Mesodermal cell (in vitro differentiated cells): ENCODE measurements around the gene PPID. TPM values are rescaled to one million over a fixed set of nuclear protein-coding genes. Genes with fewer than 3 reads are reported as not detected.

Experiments used
- H3K27ac ChIP-seq: 2 replicates; pipeline ENCODE4 v1.7.0; 2013; ENCODE audit warnings: mild to moderate bottlenecking, low read depth, low read length, moderate library complexity; ENCODE audit not compliant: severe bottlenecking
- H3K36me3 ChIP-seq: 2 replicates; pipeline ENCODE4 v1.7.1; 2013; ENCODE audit warnings: mild to moderate bottlenecking, low read length, moderate library complexity; ENCODE audit not compliant: control insufficient read depth, insufficient read depth
- H3K4me1 ChIP-seq: one replicate; pipeline ENCODE4 v1.7.1; 2013; ENCODE audit warnings: mild to moderate bottlenecking, low read length; ENCODE audit not compliant: insufficient read depth, control insufficient read depth, poor library complexity, severe bottlenecking
- H3K4me3 ChIP-seq: 2 replicates; pipeline ENCODE4 v1.7.0; 2013; ENCODE audit warnings: low read length, control low read depth, mild to moderate bottlenecking; ENCODE audit not compliant: insufficient read depth, poor library complexity, severe bottlenecking; ENCODE audit errors: extremely low read depth
- H3K9me3 ChIP-seq: 2 replicates; pipeline ENCODE4 v1.7.1; 2013; ENCODE audit warnings: mild to moderate bottlenecking, low read length, moderate library complexity; ENCODE audit not compliant: control insufficient read depth
- WGBS, 2 experiments: methylation state at CpG; one replicate each; pipeline ENCODE4 v1.1.5; 2013; ENCODE audit warnings: missing lambda C conversion rate in 2 of 2; ENCODE audit not compliant: insufficient coverage in 2 of 2; 5-methylcytosine and 5-hydroxymethylcytosine counted together
- polyA plus RNA-seq, 2 experiments: library from polyadenylated mRNA; stranded (reverse); fragments of 50-300 nt; gene quantifications; one replicate each; pipeline ENCODE4 v1.2.3, GENCODE V29; 2013

Gene PPID
- 34.2 TPM for polyA plus RNA-seq (2013, experiment 1 of 2)
- 38.2 TPM for polyA plus RNA-seq (2013, experiment 2 of 2)

DNA sequence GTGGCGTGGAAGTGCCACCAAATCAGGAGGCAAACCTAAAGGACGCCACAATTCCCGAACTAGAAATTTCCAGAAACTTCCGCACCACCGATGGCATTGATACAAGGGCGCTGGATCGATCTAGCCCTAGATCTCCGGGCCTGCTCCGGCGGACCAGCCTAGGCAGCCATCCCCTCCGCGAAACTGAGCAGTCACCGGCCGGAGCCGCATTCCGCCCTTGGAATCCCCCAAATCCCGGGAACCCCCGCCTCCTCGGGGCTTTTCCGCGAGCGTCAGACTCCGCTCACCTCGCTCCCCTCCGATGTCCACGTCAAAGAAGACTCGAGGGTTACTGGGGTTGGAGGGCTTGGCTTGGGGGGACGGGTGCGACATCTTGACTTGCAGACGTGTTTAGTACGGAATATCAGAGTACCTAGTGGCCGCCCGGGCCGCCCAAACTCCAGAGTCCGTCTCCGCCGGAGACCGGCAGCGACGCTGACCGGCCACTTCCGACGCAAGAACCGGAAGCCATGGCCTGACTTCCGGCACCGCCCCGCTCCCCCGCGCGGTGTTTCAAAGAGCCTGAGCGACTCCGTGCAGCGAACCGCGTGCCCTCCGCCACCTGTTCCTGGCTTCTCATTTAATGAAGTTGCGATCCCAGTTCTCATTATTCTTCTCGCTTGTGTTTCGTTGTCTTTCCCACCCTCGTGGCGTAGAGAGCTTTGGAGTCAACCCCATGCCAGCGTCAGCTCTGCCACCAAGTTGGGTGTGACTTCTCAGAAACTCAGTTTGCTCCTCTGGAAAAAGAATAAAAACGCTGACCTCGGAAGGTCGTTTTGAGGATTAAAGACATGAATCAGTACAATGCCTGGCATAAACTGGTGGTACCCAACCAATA, at the start of gene PPID:
TSS of gene PPID (minus strand) at position 480 of the 877 bp plus-strand sequence. CDS start at position 372, 108 bp downstream.
- peak within 1 kb of the TSS; percentile 90 for H3K4me3 ChIP-seq
- H3K27ac ChIP-seq: peak within 1 kb of the TSS; percentile 80
- H3K4me1 ChIP-seq: no peaks in the 10 kb centered on the region
- H3K9me3 ChIP-seq: no peaks in the 10 kb centered on the region
- 0 to 1% methylated on average over 52 to 60 of the region's 65 CpGs for WGBS, 2 experiments
- peaks cover 30% of the 10 kb centered on the region for H3K36me3 ChIP-seq

DNA sequence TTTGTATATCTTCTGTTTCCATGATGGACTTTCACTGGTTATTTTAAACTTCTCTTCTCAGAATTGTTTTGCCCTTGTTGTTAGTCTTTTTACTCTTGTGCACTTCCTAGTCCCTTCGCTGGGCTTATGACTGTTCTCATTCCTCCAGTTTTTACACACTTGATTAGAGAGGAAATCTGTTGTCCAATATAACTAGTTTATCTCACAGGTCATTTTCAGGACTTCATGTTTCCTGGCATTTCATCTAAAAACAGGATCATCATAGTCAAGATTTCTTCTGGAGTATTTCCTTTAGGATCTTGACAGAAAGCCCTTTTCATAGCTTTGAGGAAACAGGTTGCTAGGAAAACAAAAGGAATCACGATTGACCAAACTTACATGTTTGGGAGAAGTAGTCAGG, 48.6 kb upstream of the PPID start:
- WGBS, 2 experiments: 86 to 100% methylated on average over 1 of the region's 2 CpGs
- peaks cover 8% of the 10 kb centered on the region for H3K4me1 ChIP-seq
- no peak overlapping the region for H3K27ac ChIP-seq
- no peak overlapping the region for H3K4me3 ChIP-seq
- no peaks in the 10 kb centered on the region for H3K9me3 ChIP-seq
- H3K36me3 ChIP-seq: no peaks in the 10 kb centered on the region

DNA sequence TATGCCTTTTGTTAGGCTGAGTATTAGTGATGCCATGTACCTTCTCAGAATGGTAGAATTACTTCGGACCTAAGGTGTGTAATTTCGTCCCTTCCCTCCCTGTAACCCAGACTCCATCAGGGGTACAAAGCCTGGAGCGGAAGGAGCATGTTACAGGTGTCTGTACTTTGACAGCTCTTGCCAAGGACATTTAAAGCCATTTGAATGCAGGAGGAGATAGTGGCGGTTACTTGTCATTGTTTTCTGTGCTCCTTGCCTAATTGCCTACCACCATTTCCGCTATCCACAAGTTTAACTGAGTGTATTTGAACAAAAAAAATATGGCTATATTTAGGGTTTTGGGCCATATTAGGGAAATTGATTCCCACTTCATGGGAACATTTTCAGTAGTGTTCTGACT, 47.5 kb upstream of the PPID start:
- Histone ChIP-seq H3K36me3 (no peaks in the 10 kb centered on the region), H3K9me3 (no peaks in the 10 kb centered on the region), H3K4me3 (no peak overlapping the region), H3K27ac (no peak overlapping the region), H3K4me1 (peaks cover 8% of the 10 kb centered on the region)
- 93 to 100% methylated on average over 2 of the region's 5 CpGs for WGBS, 2 experiments

DNA sequence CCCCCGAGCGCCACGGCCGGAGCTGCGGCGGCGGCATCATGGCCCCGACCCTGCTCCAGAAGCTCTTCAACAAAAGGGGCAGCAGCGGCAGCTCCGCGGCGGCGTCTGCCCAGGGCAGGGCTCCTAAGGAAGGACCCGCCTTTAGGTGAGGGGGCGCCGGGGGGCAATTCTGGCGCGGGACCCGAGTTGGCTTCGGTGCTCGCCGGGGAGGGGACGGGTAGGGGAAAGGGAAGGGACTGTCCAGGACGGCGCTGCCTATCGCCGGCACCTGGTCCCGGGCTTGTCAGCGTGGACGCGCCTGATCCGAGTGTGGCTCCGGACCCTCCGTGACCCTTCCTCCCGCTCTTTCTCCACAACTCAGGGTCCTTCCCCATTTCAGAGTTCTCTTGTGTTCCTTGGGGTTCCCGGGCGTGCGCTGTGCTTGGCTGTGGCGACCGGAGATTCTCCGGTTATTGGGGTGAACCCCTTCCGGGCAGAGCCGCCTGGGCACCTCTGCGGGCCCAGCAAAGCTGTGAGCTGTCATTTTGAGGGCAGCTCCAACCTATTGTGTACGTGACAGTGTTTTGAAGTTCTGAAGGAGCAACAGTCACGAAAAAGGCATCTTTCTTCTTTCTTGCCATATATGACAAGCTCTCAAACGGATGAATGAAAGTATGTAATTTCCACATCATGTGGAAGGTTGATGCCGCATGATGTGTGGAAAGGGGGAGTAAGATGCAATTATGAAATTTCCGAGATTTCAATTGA, 46.2 kb upstream of the PPID start:
- H3K9me3 ChIP-seq: no peaks in the 10 kb centered on the region
- WGBS, 2 experiments: 0 to 6% methylated on average over 24 to 28 of the region's 49 CpGs
- no peaks in the 10 kb centered on the region for H3K4me1 ChIP-seq
- H3K4me3 ChIP-seq: peak overlapping the region; percentile 61
- H3K36me3 ChIP-seq: no peaks in the 10 kb centered on the region
- H3K27ac ChIP-seq: no peak overlapping the region

DNA sequence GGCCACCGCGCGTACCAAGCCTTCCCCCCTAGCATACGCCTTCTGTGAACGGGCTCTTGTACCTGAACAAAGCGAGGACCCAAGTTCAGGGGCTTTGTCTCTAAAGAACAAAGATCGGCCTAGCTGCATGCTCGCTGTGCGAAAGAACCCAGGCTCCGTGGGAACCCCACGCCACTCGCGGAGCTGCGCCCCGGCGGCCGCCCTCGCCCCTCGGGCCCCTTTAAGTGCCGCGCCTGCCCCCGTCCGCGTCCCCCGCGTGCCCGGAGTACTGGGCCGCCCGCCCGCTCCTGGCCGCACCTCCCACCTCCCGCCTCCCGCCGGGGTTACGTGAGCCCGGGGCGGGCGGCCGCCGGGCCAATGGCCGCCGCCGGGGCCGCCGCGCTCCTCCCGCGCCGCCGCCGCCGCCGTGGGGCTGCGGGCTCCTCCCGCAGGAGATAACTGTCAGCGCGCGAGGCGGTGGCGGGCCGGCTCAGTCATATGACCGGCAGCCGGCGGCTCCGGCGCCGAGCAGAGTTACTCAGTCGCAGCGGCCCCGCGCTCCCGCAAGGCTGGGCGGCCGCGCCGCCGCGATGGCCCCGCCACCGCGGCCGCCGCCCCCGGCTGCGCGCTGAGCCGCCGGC, 45.5 kb upstream of the PPID start, which contains the start of gene FNIP2:
TSS of gene FNIP2 (plus strand) at position 472 of the 620 bp plus-strand sequence. CDS start 187 bp downstream, outside the sequence.
- Histone ChIP-seq H3K4me1 (no peaks in the 10 kb centered on the region), H3K9me3 (no peaks in the 10 kb centered on the region), H3K27ac (peak within 1 kb of the TSS; percentile 79), H3K4me3 (peak within 1 kb of the TSS; percentile 61), H3K36me3 (no peaks in the 10 kb centered on the region)
- 1% methylated on average over 48 to 74 of the region's 88 CpGs for WGBS, 2 experiments

DNA sequence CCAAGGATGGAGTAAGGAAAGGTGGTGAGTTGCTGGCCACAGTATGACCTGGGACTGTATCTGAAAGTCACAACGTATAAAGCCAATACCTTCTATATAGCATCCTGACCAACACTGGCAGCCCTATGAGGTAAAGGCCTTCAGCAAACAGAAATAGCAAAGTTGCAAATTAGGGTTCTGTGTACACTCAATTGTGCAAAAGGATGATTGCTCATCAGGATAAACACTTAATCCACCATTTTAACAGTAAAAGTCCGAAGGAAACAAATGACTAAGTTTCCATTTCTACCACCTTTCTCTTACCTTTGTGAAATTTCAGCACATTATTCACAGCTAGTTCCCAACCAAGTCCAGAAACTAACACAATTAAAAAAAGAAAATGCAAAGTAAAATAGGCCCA, 44.3 kb upstream of the PPID start:
- no CpG with 5 or more reads among the region's 2 CpGs for WGBS, 2 experiments
- Histone ChIP-seq H3K36me3 (no peaks in the 10 kb centered on the region), H3K27ac (no peak overlapping the region), H3K4me3 (no peak overlapping the region), H3K9me3 (no peaks in the 10 kb centered on the region), H3K4me1 (no peaks in the 10 kb centered on the region)

DNA sequence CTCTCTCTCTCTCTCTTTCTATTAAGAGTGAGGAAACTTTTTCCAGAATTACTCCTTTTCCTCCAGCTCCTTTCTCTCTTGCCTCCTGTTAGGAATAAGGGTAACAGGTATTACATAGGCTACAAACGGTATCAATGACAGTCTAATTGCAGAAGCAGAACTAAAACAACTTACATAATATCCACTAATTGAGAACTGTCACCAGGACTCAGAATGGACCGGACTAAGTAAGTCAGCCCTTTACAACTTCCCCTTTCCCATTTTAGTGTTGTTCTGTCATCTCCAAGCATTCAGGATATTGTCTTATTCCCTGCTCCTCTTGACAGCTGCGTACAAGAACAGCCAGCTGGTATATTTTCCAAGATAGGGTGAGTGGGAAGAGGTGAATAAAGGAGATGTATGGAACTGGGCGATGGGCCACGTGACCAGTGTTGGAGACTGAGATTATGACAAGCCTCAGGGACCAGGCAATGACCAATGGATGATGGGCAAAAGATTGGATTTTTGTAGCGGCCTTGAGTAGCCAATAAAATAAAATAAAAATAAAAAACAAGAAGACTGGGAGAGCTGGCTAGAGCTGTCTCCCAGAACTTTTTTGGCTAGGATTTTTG, 43.3 kb upstream of the PPID start:
- 91 to 100% methylated on average over 4 to 5 of the region's 6 CpGs for WGBS, 2 experiments
- no peaks in the 10 kb centered on the region for H3K4me1 ChIP-seq
- H3K36me3 ChIP-seq: no peaks in the 10 kb centered on the region
- no peak overlapping the region for H3K4me3 ChIP-seq
- no peak overlapping the region for H3K27ac ChIP-seq
- H3K9me3 ChIP-seq: no peaks in the 10 kb centered on the region

DNA sequence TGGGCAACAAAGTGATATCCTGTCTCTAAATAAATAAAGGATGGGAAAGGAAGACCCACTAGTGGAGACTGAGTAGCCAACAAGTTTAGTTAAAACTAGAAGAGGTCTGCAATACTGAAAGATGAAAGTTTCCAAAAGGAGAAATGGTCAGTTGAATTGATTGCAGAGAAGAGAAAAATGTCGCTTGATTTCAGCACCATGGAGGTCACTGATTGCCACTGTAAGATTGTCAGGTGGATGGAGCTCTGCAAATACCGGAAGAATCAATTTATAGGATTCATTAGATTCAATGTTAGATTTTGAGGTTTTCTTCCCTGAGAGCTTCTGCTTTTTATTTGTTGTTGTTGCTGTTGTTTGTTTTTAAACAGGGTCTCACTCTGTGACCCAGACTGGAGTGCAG, 40.3 kb upstream of the PPID start:
- no peaks in the 10 kb centered on the region for H3K4me1 ChIP-seq
- H3K9me3 ChIP-seq: no peaks in the 10 kb centered on the region
- no peak overlapping the region for H3K27ac ChIP-seq
- 50 to 88% methylated on average over 1 to 2 of the region's 2 CpGs for WGBS, 2 experiments
- H3K4me3 ChIP-seq: no peak overlapping the region
- no peaks in the 10 kb centered on the region for H3K36me3 ChIP-seq

DNA sequence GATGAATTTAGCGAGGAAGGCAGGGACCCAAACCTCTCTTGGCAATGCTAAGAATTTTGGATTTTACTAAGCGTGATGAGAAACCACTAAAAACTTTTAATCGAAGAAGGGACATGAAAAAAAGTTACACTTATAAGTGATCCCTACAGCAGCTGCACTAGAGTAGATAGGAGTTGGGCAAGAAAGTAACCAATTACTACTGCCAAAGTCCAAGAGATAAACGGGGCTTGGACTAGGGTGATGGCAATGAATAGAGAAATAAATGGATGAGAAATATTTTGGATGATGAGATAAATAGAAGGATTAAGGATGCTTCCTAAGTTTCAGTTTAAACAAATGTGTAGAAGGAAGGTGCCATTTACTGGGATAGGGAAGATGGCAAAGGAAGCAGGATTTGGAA, 39.4 kb upstream of the PPID start:
- no peaks in the 10 kb centered on the region for H3K4me1 ChIP-seq
- 85 to 92% methylated on average over 2 of the region's 4 CpGs for WGBS, 2 experiments
- no peak overlapping the region for H3K4me3 ChIP-seq
- no peaks in the 10 kb centered on the region for H3K36me3 ChIP-seq
- no peaks in the 10 kb centered on the region for H3K9me3 ChIP-seq
- H3K27ac ChIP-seq: no peak overlapping the region

DNA sequence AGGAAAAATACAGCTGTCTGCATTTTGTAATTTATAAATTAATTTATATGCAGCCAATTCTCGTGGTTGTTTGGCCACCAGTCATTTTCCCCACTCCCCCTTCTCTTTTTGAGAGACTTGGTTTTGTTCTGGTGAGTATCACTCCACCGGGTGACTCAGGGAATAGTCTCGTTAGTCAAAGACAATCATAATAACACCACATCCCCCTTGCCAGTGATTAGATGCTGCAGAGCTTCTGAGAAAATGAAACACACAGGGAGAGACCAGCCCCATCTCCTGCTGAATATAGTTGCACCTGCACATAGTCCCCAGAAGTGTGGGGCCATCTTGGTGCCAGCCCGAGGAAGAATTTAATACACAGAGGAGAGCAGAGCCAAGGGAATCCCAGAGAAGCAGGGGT, 37.7 kb upstream of the PPID start:
- Histone ChIP-seq H3K9me3 (peaks cover 8% of the 10 kb centered on the region), H3K36me3 (no peaks in the 10 kb centered on the region), H3K4me3 (no peak overlapping the region), H3K4me1 (no peaks in the 10 kb centered on the region), H3K27ac (no peak overlapping the region)
- WGBS, 2 experiments: 92 to 100% methylated on average over 1 to 2 of the region's 4 CpGs
